ENCODE measurements around the gene SIK1.
"Not testable (repeated sequence)": the region's sequence is repeated elsewhere in the genome, so short reads cannot be mapped to it uniquely, and the experiment has no call there.

The SIK1 gene

DNA sequence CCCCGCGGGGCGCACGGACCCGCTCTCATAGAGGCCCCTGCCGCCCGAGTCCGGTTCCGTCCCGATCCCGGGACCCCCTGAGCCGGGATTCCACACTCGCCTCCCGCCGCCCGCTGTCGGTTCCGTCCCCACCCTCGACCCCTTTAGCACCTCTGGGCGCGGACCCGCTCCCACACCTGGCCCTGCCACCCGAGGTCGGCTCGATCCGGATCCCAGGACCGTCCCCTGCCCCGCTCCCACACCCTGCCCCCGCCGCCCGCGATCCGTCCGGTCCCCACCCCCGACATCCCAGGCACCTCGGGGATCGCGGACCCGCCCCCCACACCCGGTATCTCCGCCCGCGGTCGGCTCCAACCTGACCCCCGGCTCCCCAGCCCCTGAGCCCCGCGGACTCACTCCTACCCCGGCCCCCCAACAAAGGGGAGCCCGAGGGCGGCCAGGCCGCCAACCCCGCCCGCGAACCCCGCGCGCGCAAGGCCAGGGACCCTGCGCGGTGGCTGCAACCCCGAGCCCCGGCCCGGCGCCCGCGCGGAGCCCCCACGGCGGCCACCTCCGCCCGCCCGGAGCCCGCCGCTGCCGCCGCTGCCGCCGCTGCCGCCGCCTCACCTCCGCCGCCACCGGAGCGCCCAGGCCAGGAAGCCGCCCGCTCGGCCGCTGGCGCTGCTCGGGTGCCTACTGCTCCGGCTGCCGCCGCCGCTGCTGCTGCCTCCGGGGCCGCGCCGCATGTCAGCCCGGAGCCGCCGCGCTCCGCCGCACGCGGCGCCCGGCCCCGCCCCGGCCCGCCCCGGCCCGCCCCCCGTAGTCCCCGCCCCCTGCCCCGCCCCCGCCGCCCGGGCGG, at the start of gene SIK1:
TSS of gene SIK1 (minus strand) at position 728 of the 838 bp plus-strand sequence. CDS start 953 bp downstream, outside the sequence.
- DNase-seq (ENCODE audit: extremely low read depth in 1 of 2, low read depth in 1 of 2), result not testable (repeated sequence)

DNA sequence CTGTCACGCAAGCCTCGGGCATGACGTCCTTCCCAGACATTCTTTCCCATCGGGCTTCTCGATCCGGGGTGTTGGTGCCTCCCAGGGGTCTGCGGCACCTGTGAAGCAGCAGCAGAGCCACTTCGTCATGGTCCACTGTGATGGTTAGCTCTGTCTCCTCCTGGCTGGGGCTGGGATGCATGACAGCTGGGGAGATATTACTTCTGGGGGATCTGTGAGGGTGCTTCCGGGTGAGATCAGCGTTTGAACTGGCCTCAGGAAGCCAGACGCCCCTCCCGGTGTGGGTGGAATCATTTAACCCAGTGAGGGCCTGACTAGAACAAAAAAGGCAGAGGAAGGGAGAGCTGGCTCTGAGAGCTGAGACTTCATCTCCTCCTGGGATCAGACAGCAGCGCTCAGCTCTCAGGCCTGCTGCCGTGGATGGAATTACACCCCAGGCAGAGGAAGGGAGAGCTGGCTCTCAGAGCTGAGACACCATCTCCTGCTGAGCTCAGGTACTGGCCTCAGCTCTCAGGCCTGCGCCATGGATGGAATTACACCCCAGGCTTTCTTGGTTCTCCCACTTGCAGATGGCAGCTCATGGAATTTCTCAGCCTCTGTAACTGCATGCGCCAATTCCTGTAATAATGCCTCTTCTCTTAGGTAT, 44.8 kb upstream of the SIK1 start:
- not testable (repeated sequence) for DNase-seq (ENCODE audit: extremely low read depth in 1 of 2, low read depth in 1 of 2)

DNA sequence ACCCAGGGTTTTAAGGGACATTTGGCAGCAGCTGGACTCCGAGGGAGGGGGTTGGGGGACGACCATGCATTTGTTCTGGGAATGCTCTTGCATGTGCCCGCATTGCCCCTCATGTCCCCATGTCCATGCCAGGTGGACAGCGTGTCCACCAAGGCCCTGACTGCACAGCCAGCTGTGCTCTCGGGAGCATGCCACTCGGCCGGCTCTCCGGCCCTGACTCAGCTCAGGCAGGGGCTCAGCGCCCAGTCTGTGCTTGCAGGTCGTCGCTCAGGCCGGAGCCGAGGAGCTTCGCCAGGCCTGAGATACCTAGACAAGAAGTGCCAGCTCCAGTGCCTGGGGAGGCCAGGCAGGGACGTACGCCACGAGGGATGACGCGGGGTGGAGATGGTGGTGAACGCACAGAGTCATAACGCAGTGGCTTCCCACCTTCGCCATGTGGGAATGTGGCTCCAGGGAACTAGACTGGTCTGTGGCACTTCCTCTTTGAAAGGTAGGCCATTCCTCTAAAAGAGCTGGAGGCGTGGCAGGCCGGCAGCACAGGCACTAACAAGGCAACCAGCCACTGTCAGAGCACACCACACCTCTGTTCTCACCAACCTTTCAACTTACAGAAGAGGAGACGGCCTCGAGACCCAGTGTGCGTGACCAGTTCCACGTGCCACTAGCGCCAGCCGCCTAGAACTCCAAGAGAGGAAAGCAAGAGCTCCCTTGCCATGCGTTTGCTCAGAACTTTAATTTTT, 43.0 kb upstream of the SIK1 start:
- not testable (repeated sequence) for DNase-seq (ENCODE audit: extremely low read depth in 1 of 2, low read depth in 1 of 2)

DNA sequence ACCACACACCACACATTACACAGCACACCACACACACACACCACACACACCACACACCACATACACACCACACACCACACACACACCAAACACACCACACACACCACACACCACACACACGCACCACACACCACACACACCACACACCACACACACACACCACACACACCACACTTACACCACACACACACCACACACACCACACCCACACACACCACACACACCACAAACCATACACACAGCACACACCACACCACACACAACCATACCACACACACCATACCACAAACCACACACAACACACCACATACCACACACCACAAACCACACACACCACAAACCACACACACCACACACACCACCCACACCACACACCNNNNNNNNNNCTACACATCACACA, 40.9 kb upstream of the SIK1 start:
- no peak for DNase-seq (ENCODE audit: extremely low read depth in 1 of 2, low read depth in 1 of 2)

DNA sequence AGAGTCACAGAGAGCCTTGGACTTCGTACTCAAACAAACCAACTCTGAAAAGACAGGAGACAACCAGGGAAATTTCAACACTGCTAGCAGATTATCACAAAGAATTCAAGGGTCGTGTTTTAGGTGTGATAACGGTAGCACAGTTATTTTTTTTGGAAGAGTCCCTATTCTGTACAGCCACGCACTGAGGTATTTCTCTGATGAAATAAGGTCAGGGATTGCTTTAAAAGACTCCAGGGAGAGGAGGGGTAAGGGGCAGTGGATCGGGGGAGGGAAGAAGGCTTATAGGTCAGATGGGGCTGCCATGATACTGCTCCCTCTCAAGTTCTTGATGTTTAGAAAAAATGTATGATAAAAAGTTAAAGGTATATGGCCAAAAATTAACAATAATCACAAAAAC, 38.2 kb upstream of the SIK1 start:
- not testable (repeated sequence) for DNase-seq (ENCODE audit: extremely low read depth in 1 of 2, low read depth in 1 of 2)

DNA sequence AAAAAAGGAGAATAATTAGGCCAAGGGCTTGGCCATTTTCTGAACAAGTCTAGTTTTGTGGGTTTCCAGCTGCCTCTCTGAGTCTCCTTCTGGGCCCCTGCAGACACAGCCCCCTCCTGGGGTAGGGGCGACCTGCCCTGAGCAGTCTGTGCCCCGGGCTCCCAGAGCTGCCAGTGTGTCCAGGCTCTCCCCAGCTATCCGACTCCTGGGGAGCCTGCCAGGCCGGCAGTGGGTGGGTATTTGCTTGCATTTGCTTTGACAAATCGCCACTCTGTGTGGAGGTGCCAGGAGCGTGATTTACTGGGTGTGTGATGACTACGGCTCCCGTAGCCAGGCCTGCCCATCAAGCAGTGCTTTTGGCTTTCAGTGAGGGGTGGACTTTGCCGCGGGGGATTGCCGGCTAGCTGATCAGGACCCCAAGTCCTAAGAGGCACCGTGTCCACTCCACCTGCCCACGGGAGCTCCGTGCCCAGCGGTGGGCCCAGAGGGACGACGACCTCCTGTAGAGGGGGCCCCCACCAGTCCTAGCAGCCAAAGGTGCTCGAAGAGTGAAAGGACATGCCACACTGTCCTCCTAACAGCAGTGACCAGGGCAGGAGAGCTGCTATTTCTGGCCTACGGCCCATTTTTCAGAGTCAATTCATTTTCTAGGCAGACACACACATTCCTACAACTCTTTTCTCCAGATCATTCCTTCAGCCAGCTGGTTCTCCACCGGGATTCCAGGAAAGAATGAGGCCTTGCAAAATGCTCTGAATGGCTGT, 36.7 kb upstream of the SIK1 start:
- DNase-seq (ENCODE audit: extremely low read depth in 1 of 2, low read depth in 1 of 2), result not testable (repeated sequence)

DNA sequence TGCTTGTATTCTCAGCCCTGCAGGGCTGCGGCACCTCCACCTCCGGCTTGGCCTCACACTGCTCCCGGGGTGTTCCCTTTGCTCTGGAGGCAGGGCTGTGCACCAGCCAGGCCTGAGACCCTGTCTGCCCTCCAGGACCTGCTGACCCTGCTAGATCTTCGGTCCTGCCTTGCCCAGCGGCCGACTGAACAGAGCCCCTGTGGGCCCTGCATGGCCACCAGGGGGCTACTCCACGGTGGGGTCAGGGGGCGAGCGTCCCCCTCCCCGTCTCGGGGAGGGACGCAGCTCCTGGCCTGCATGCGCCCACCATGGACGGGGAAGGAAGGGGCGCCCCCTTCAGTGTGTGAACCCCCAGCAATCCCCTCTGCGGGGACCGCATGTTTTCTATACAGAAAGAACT, 36.0 kb upstream of the SIK1 start:
- not testable (repeated sequence) for DNase-seq (ENCODE audit: extremely low read depth in 1 of 2, low read depth in 1 of 2)

DNA sequence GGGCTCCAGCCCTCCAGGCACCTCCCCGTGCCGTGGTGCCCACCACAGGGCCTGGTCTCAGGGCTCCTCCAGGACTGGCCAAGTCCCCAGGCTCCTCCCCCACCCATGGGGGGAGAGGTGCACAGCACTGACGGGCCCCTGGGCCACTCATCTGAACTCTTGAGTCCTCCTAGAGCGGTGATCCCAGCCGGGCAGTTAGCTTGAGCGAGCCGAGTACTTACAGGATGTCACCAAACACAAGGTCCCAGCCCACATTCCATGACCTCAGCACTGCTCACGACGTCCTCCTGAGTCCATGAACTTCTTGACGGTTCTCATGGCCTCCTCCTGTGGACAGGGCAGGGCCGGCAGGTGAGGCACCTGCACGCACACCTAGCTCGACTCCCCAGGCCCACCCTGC, 33.5 kb upstream of the SIK1 start:
- not testable (repeated sequence) for DNase-seq (ENCODE audit: extremely low read depth in 1 of 2, low read depth in 1 of 2)

DNA sequence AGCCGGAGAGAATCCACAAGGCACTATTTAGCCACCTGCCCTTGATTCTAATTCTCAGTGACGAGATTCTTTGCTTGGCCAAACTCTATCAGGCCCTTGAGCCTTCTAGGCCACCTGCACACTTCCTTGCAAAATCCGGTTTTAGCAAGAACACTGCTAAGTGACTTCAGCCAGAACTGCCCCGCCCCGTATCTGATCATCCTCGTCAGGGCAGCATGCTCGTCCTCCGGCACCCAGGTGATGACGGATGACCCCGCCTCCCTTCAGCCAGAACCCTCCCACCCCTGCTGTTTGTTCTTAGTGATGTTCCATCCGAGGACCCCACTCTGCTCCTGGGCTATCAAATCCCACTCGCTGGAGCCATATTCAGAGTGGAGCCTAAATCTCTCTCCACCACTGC, 32.1 kb upstream of the SIK1 start:
- DNase-seq (ENCODE audit: extremely low read depth in 1 of 2, low read depth in 1 of 2), result not testable (repeated sequence)

DNA sequence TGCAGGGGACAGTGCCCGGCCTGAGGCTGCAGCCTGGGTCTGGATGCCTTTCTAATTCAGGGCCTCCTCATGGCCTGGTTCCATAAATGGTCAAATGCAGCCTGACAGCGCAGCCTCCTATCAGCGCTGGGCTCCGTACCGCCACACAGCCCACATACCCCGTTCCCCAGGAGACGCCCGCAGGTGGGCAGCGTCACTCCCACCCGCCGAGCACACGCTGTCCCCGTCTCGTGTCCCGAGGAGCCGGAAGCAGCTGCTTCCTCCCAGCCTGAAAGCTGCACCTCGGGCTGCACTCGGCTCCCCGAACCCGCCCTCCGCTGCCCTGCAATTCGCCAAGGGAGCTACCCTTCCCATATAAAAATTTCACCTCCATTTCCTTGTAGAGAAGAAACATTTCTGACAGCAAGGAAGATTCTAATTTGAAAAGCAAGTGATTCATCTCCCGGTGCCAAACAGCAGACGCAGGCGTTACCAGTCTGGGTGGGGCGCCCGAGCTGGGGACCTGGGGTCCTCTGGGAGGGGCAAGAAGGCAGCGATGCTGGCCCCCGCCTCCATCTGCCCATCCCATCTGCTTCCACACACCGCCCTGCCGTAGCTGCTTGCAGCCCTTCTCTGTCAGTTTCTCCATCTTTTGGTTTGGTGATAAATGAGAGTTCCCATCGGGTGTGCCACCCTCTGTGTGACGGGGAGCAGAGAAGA, 29.8 kb upstream of the SIK1 start:
- DNase-seq (ENCODE audit: extremely low read depth in 1 of 2, low read depth in 1 of 2), result not testable (repeated sequence)

DNA sequence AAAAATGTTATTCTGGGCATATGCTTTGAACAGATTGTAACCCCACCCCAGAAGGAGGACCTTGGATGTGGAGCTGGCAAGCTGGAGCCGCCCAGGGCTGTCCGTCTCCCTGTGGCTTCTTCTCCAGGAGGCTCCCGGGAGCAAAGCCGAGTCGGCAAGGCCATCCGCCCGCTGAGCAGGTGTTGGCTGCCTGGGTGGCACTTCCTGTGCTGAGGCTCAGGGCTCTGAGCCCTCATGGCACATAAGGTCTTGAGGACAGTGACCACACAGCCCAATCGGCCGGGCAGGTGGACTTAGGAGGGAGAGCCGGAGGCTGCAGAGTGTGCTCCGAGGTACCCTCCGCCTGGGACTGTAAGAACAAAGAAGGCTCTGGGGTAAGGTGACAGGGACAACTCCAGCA, 28.8 kb upstream of the SIK1 start:
- not testable (repeated sequence) for DNase-seq (ENCODE audit: extremely low read depth in 1 of 2, low read depth in 1 of 2)

DNA sequence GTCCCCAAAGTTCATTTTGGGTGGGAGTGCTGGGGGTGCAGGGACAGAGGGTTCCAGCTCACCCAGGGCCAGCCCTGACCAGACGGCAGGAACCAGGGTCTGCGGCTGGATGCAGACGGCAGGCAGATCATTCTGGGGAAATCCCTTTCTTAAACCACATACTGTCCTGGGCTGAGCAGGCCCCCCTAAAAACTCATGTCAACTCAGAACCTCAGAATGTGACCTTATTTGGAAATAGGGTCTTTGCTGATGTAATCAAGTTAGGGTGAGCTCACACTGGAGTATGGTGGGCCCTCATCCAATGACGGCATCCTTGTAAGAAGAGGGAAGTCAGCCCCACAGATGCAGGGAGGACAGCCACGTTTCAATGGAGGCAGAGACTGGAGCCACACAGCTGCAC, 27.2 kb upstream of the SIK1 start:
- not testable (repeated sequence) for DNase-seq (ENCODE audit: extremely low read depth in 1 of 2, low read depth in 1 of 2)

DNA sequence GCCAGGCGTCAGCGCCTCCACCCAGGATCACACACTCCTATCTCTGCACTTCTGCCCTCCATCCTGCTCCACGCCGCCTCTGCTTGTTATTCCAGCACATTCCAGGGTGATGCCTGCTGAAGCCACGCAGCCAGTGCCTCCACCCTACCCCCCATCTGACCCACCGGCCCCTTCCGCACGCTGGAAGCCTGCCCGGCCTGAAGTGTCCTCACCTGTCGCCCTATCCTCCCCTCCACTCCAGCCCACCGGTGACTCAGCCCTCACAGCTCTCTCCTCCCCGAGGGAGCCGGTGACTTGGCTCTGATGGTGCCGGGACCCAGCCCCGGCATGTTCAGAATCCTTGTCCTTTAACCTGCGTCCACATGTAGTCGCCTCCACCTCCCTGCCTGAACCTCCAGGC, 24.9 kb upstream of the SIK1 start:
- DNase-seq (ENCODE audit: extremely low read depth in 1 of 2, low read depth in 1 of 2), result not testable (repeated sequence)

DNA sequence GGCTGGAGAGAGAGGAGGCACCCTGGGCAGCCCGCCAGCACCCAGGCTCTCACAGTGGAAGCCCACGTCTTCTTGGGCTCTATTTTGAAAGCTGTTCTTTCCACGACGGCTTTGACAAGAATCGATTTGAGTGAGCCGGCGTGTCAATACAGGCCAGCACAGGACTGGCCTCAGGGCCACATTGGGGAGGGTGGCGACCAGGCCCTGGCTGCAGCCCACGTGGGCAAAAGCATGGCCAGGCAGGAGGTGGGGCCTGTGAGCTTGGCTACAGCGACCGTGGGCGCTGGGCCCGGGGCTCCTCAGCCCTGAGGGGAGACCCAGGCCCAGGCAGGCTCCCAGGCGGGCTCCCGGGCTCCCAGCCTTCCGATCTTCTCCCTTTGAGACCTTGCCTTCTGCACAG, 23.4 kb upstream of the SIK1 start:
- not testable (repeated sequence) for DNase-seq (ENCODE audit: extremely low read depth in 1 of 2, low read depth in 1 of 2)

DNA sequence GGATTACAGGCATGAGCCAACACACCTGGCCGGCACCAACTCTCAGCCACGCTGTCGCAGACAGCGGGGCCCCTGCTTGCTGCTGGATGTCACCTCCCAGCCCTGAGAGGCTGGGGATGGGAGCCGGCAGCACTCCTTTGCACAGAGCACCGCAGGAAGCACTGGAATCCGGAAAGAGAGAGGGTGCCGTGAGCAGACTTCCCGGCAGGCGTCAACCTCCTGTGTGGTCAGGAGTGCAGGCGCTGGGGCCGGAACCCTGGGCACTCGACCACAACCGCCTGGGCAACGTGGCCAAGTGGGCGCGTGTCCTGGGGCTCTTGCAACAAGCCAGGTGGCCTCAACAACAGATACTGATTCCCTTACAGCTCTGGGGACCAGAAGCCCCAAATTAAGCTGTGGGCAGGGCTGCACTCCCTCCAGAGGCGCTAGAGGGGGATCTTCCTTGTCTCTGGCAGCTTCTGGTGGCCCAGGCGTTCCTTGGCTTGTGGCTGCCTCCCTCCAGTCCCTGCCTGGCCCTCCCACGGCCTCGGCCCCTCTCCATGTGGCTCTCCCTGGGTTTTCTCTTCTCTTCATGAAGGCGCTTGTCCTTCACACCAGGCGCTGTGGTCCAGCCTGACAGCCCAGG, 20.5 kb upstream of the SIK1 start:
- DNase-seq (ENCODE audit: extremely low read depth in 1 of 2, low read depth in 1 of 2), result not testable (repeated sequence)

DNA sequence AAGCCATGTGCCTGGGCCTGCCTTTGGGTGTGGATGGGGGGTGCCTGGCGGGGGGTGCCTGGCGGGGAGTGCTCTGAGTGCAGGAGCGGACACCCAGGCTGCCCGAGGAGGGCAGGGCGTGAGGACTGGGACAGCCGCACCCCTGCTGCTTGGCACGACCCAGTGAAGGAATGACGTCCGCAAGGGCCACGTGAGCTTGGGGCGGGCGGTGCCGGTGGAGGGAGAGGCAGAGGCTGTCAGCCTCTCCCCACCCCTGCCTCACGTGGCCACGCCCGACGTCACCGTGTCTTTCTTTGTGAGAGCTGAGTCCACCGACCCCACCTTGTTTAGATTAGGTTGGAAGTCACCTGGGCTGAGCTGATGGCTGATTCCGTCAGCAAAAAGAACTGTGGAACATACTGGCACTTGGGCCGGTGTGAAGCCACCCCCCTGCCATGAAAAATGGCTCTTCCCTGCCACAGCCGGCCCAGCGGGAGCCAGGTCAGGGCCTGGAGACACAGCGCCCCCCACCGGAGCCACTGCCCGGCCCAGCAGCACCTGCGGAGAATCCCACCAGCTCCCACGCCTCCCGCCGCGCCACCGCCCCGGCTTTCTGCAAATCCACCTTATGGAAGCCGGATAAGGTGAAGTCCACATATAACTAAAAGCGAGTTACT, 19.5 kb upstream of the SIK1 start:
- not testable (repeated sequence) for DNase-seq (ENCODE audit: extremely low read depth in 1 of 2, low read depth in 1 of 2)

DNA sequence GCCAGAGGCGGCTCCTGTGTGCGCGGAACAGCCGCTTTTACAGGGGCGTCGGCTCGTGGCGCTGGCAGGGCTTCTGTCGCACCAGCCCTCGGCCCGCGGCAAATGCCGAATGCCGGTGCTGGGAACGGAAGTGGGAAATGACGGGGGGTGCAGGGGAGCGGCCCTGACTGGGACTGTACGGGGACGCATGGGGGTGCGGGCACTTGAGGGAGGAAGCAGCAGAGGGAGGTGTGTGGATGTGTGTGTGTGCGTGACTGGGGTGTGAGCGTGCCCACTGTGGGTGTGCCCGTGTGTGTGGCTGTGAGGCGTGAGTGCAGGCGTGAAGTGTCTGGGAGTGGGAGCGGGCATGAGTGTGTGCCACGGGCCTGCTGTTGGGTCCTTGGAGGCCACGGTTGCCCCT, 17.6 kb upstream of the SIK1 start:
- not testable (repeated sequence) for DNase-seq (ENCODE audit: extremely low read depth in 1 of 2, low read depth in 1 of 2)

DNA sequence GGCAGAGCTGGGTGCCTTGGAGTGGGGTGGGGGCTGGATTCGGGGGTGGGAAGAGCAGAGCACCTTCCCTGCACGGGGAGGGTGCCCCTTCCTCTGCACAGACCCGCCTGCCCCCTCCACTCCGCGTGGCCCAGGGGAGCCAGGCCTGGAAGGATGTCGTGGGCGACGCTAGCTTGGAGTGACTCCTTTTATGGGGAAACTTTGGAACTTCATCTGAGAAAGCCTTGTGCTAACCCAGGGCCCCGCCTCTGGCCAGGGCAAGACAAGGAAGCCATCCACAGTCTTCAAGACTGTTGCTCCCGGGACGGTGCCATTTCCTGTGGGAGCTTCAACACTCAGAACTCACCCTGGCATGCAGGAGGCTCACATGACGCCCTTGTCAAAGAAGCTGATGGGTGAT, 15.6 kb upstream of the SIK1 start:
- not testable (repeated sequence) for DNase-seq (ENCODE audit: extremely low read depth in 1 of 2, low read depth in 1 of 2)
